A549 (cell line): ENCODE data around the gene FBF1.

Experiments used
- RNF2 ChIP-seq: fragments of 200-600 bp; sonication (generic); IDR thresholded peaks from 2 replicates; pipeline ENCODE4 v1.6.1; 2016; ENCODE audit warnings: low read depth, mild to moderate bottlenecking, antibody characterized with exemption, moderate library complexity, borderline replicate concordance
- TF ChIP-seq, protein P1 (sequence below): fragments of >200 bp; sonication (Bioruptor Twin); formaldehyde crosslinking; IDR thresholded peaks from 3 replicates; pipeline ENCODE4 v1.5.1; 2016

DNA sequence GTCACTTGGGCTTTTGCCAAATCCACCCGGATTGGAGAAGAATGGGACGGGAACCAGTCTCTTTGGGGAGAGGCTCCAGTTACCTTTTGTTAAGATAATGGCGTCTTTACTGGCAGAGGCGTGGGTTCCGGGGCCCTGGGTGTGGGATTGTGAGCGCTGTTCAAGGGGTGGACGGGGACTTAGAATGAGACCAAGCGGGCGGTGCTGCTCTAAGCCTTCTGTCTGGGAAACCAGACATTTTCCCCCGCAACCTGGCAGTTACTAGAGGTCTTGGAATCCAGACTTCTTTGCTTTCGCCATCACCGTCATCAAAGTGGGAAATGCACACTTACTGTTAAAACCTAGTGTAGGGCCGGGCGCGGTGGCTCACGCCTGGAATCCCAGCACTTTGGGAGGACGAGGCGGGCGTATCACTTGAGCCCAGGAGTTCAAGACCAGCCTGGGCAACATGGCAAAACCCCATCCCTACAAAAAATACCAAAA is 38.9 kb upstream of the FBF1 start:
- no peak for TF ChIP-seq RNF2
- TF ChIP-seq, protein P1, sequence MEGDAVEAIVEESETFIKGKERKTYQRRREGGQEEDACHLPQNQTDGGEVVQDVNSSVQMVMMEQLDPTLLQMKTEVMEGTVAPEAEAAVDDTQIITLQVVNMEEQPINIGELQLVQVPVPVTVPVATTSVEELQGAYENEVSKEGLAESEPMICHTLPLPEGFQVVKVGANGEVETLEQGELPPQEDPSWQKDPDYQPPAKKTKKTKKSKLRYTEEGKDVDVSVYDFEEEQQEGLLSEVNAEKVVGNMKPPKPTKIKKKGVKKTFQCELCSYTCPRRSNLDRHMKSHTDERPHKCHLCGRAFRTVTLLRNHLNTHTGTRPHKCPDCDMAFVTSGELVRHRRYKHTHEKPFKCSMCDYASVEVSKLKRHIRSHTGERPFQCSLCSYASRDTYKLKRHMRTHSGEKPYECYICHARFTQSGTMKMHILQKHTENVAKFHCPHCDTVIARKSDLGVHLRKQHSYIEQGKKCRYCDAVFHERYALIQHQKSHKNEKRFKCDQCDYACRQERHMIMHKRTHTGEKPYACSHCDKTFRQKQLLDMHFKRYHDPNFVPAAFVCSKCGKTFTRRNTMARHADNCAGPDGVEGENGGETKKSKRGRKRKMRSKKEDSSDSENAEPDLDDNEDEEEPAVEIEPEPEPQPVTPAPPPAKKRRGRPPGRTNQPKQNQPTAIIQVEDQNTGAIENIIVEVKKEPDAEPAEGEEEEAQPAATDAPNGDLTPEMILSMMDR = no peak
